ENCODE data around the gene C16orf74.

GRCh38 chr16:85784813-85785212 lies 33.9 kb upstream of the C16orf74 start:
- TF ChIP-seq POLR2AphosphoS5 (IDR thresholded peaks at IDR 0.05; ENCODE audit: borderline replicate concordance, low read depth, low read length) (no peak), EZH2 (IDR thresholded peaks at IDR 0.05) (no peak)

All from SK-N-MC (cell line).